SK-N-SH (cell line): ENCODE results near the gene MROH2A. TPM values are rescaled to one million over a fixed set of nuclear protein-coding genes. Genes with fewer than 3 reads are reported as not detected.
"Not testable (repeated sequence)": the region's sequence is repeated elsewhere in the genome, so short reads cannot be mapped to it uniquely, and the experiment has no call there.

ENCODE experiments used
- CTCF ChIA-PET: fragments of 300-600, 350-600 bp; formaldehyde crosslinking; extraction: SDS; loops from one replicate; lab custom pipeline; 2021; lab: Yijun Ruan, JAX
- POLR2A ChIA-PET: fragments of 350-600 bp; sonication (Branson Sonifier 250); formaldehyde crosslinking; extraction: SDS; loops from one replicate; lab custom pipeline; 2020; ENCODE audit warnings: antibody characterized with exemption, inconsistent platforms; lab: Yijun Ruan, JAX
- DNase-seq: peaks from one replicate; pipeline ENCODE4 v3.0.0; 2012
- H2AFZ ChIP-seq: fragments of 200-600 bp; sonication (generic); 2 replicates; pipeline ENCODE4 v1.8.1; 2016; ENCODE audit warnings: antibody characterized with exemption, mild to moderate bottlenecking, low read depth
- H3F3A ChIP-seq: fragments of 200-600 bp; sonication (generic); replicated peaks from 2 replicates; pipeline ENCODE3; 2016; ENCODE audit warnings: antibody characterized with exemption, mild to moderate bottlenecking; ENCODE audit not compliant: insufficient read depth
- H3K27ac ChIP-seq, 2 experiments: fragments of 200-500 bp in 1 of 2; fragments of 200-600 bp in 1 of 2; sonication (Bioruptor generic) in 1 of 2; sonication (generic), shearing (Covaris generic) in 1 of 2; 2 replicates each; pipeline versions ENCODE4 v1.5.1 to v1.6.1; 2014 to 2016; ENCODE audit warnings: low read depth in 2 of 2, inconsistent platforms in 1 of 2, low read length in 1 of 2, mild to moderate bottlenecking in 1 of 2, mixed read lengths in 1 of 2
- H3K27me3 ChIP-seq: fragments of 200-600 bp; sonication (generic), shearing (Covaris generic); 2 replicates; pipeline ENCODE4 v1.6.1; 2016; ENCODE audit warnings: mixed run types; ENCODE audit not compliant: insufficient read depth
- H3K36me3 ChIP-seq, 2 experiments: fragments of 200-500 bp in 1 of 2; fragments of 200-600 bp in 1 of 2; sonication (Bioruptor generic) in 1 of 2; sonication (generic) in 1 of 2; replicated peaks in 1 of 2; 2 replicates each; pipeline versions ENCODE3 to v1.5.1; 2014 to 2016; ENCODE audit warnings: low read length in 1 of 2, mild to moderate bottlenecking in 1 of 2; ENCODE audit not compliant: insufficient read depth in 2 of 2, control insufficient read depth in 1 of 2
- H3K4me1 ChIP-seq, 2 experiments: fragments of 200-500 bp in 1 of 2; fragments of 200-600 bp in 1 of 2; sonication (Bioruptor generic) in 1 of 2; sonication (generic), shearing (Covaris generic) in 1 of 2; 2 replicates each; pipeline versions ENCODE4 v1.5.1 to v1.6.1; 2014 to 2016; ENCODE audit warnings: low read depth in 1 of 2, low read length in 1 of 2, mixed run types in 1 of 2; ENCODE audit not compliant: insufficient read depth in 2 of 2, control insufficient read depth in 1 of 2
- H3K4me2 ChIP-seq: fragments of 200-600 bp; sonication (generic), shearing (Covaris generic); 2 replicates; pipeline ENCODE4 v1.6.1; 2017; ENCODE audit warnings: mixed run types
- H3K4me3 ChIP-seq, 2 experiments: fragments of 200-500 bp in 1 of 2; fragments of 200-600 bp in 1 of 2; sonication (Bioruptor generic) in 1 of 2; sonication (generic), shearing (Covaris generic) in 1 of 2; 2 replicates each; pipeline versions ENCODE4 v1.5.1 to v1.8.1; 2014 to 2016; ENCODE audit warnings: low read depth in 2 of 2, inconsistent platforms in 1 of 2, low read length in 1 of 2, mild to moderate bottlenecking in 1 of 2, mixed read lengths in 1 of 2, moderate library complexity in 1 of 2
- H3K79me2 ChIP-seq: fragments of 200-600 bp; sonication (generic); 2 replicates; pipeline ENCODE4 v1.8.1; 2017; ENCODE audit warnings: mild to moderate bottlenecking; ENCODE audit not compliant: insufficient read depth
- H3K9ac ChIP-seq: fragments of 200-600 bp; sonication (generic); 2 replicates; pipeline ENCODE4 v1.6.1; 2017; ENCODE audit warnings: mixed run types
- H3K9me2 ChIP-seq: fragments of 200-600 bp; sonication (generic); 2 replicates; pipeline ENCODE4 v1.6.1; 2017; ENCODE audit warnings: mixed run types
- H3K9me3 ChIP-seq: fragments of 200-600 bp; sonication (generic); 2 replicates; pipeline ENCODE4 v1.6.1; 2017; ENCODE audit warnings: mixed run types, mild to moderate bottlenecking, moderate library complexity
- H4K20me1 ChIP-seq: fragments of 200-600 bp; sonication (generic); 2 replicates; pipeline ENCODE4 v1.6.1; 2017; ENCODE audit warnings: mild to moderate bottlenecking, mixed run types; ENCODE audit not compliant: insufficient read depth
- GATA2 ChIP-seq: sonication (generic); formaldehyde crosslinking; IDR thresholded peaks from 2 replicates; pipeline ENCODE4 v1.5.0; 2020; ENCODE audit warnings: mild to moderate bottlenecking, missing genetic modification reagents
- MXI1 ChIP-seq: IDR thresholded peaks from 2 replicates; pipeline ENCODE4 v1.6.1; 2012; ENCODE audit warnings: mild to moderate bottlenecking, low read depth, low read length, improper control_type of control experiment
- NFIC ChIP-seq: IDR thresholded peaks from 2 replicates; pipeline ENCODE4 v1.4.0; 2012; ENCODE audit warnings: borderline replicate concordance
- RXRA ChIP-seq: IDR thresholded peaks from 2 replicates; pipeline ENCODE4 v1.4.0; 2012; ENCODE audit warnings: low read depth, mild to moderate bottlenecking, borderline replicate concordance
- SMC3 ChIP-seq: IDR thresholded peaks from 2 replicates; pipeline ENCODE4 v1.6.1; 2012; ENCODE audit warnings: low read depth, low read length, improper control_type of control experiment
- TEAD4 ChIP-seq: IDR thresholded peaks from 2 replicates; pipeline ENCODE4 v1.4.0; 2012; ENCODE audit warnings: mild to moderate bottlenecking, borderline replicate concordance; ENCODE audit not compliant: insufficient read depth
- WGBS: methylation state at CpG from one replicate; pipeline ENCODE4 v1.1.6; 2017; ENCODE audit warnings: low lambda C conversion rate; 5-methylcytosine and 5-hydroxymethylcytosine counted together
- polyA plus RNA-seq, 3 experiments: library from polyadenylated mRNA; depleted of rRNA; stranded (reverse); fragments of >200 nt; gene quantifications; 2 replicates each; pipeline ENCODE4 v1.2.3, GENCODE V29; 2012
- TF ChIP-seq, protein P1 (sequence below): IDR thresholded peaks from 2 replicates; pipeline ENCODE4 v1.4.0; 2012; ENCODE audit warnings: low read depth, borderline replicate concordance
- TF ChIP-seq, protein P2 (sequence below): fragments of 150-350 bp; IDR thresholded peaks from 2 replicates; pipeline ENCODE4 v1.6.1; 2016; ENCODE audit warnings: mild to moderate bottlenecking, low read depth, low read length
- TF ChIP-seq, protein P3 (sequence below): IDR thresholded peaks from 2 replicates; pipeline ENCODE4 v1.6.1; 2012; ENCODE audit warnings: mild to moderate bottlenecking, low read depth, low read length, moderate library complexity
- TF ChIP-seq, protein P4 (sequence below): fragments of 150-350 bp; IDR thresholded peaks from 2 replicates; pipeline ENCODE4 v1.6.1; 2017; ENCODE audit warnings: antibody characterized with exemption, low read length, low read depth, borderline replicate concordance

Gene MROH2A
- polyA plus RNA-seq, 1 of the 3 experiments (the other 2 are of a cell fraction): 0.02 TPM

DNA sequence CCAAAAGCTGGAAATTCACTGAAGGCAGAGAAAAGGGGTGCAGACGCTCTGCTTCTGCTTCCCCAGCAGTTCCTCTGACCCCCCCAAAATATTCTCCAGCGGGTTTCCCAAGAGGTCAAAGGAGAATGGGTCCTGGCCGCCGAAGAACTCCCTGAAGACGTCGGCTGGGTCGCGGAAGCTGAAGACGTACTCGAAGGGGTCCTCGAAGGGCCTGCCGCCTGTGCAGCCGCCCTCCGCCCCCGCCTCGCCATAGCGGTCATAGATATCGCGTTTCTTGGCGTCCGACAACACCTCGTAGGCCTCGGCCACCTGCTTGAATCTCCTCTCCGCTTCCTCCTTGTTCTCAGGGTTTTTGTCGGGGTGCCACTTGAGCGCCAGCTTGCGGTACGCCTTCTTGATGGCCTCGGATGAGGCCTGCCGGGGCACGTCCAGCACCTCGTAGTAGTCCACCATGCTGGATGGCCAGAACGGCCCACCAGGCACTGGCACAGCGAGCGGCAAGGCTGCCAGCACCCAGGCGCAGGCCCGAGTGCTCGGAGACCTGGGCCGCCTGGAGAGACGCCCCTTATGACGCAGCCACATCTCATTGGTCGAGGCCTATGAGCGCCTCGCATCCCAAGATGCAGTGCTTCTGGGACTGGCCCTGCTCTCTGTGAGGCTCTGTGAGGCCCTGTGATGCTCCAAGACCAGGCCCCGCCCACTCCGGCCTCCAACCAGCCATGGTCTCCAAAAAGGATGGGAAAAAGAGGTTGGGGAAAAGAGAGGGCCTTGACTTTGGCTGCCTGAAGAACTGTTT lies 34.5 kb upstream of the MROH2A start:
- Histone ChIP-seq H3K36me3 (no peaks in the 10 kb centered on the region), H3K4me3 (no peak overlapping the region), H3K9me2 (no peaks in the 10 kb centered on the region), H3K27ac (no peak overlapping the region), H4K20me1 (no peaks in the 10 kb centered on the region), H3K79me2 (no peaks in the 10 kb centered on the region), H3K9ac (no peak overlapping the region), H3K27me3 (no peaks in the 10 kb centered on the region; the same call in 1 of the 2 replicates), H3F3A (no peaks in the 10 kb centered on the region), H3K9me3 (no peaks in the 10 kb centered on the region), H3K4me1 (no peaks in the 10 kb centered on the region), H2AFZ (no peak overlapping the region), H3K4me2 (no peak overlapping the region)
- 82% methylated on average over 33 of the region's 46 CpGs for WGBS
- no peak for TF ChIP-seq TEAD4
- TF ChIP-seq SMC3: no peak
- no peak for TF ChIP-seq MXI1
- TF ChIP-seq, protein P1, sequence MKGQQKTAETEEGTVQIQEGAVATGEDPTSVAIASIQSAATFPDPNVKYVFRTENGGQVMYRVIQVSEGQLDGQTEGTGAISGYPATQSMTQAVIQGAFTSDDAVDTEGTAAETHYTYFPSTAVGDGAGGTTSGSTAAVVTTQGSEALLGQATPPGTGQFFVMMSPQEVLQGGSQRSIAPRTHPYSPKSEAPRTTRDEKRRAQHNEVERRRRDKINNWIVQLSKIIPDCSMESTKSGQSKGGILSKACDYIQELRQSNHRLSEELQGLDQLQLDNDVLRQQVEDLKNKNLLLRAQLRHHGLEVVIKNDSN: no peak
- TF ChIP-seq, protein P2, sequence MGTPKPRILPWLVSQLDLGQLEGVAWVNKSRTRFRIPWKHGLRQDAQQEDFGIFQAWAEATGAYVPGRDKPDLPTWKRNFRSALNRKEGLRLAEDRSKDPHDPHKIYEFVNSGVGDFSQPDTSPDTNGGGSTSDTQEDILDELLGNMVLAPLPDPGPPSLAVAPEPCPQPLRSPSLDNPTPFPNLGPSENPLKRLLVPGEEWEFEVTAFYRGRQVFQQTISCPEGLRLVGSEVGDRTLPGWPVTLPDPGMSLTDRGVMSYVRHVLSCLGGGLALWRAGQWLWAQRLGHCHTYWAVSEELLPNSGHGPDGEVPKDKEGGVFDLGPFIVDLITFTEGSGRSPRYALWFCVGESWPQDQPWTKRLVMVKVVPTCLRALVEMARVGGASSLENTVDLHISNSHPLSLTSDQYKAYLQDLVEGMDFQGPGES: no peak
- TF ChIP-seq RXRA: no peak
- no peak for TF ChIP-seq NFIC
- TF ChIP-seq, protein P3, sequence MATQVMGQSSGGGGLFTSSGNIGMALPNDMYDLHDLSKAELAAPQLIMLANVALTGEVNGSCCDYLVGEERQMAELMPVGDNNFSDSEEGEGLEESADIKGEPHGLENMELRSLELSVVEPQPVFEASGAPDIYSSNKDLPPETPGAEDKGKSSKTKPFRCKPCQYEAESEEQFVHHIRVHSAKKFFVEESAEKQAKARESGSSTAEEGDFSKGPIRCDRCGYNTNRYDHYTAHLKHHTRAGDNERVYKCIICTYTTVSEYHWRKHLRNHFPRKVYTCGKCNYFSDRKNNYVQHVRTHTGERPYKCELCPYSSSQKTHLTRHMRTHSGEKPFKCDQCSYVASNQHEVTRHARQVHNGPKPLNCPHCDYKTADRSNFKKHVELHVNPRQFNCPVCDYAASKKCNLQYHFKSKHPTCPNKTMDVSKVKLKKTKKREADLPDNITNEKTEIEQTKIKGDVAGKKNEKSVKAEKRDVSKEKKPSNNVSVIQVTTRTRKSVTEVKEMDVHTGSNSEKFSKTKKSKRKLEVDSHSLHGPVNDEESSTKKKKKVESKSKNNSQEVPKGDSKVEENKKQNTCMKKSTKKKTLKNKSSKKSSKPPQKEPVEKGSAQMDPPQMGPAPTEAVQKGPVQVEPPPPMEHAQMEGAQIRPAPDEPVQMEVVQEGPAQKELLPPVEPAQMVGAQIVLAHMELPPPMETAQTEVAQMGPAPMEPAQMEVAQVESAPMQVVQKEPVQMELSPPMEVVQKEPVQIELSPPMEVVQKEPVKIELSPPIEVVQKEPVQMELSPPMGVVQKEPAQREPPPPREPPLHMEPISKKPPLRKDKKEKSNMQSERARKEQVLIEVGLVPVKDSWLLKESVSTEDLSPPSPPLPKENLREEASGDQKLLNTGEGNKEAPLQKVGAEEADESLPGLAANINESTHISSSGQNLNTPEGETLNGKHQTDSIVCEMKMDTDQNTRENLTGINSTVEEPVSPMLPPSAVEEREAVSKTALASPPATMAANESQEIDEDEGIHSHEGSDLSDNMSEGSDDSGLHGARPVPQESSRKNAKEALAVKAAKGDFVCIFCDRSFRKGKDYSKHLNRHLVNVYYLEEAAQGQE: no peak
- ChIA-PET POLR2A (no interaction called here), CTCF (no interaction called here)
- DNase-seq: no peak

DNA sequence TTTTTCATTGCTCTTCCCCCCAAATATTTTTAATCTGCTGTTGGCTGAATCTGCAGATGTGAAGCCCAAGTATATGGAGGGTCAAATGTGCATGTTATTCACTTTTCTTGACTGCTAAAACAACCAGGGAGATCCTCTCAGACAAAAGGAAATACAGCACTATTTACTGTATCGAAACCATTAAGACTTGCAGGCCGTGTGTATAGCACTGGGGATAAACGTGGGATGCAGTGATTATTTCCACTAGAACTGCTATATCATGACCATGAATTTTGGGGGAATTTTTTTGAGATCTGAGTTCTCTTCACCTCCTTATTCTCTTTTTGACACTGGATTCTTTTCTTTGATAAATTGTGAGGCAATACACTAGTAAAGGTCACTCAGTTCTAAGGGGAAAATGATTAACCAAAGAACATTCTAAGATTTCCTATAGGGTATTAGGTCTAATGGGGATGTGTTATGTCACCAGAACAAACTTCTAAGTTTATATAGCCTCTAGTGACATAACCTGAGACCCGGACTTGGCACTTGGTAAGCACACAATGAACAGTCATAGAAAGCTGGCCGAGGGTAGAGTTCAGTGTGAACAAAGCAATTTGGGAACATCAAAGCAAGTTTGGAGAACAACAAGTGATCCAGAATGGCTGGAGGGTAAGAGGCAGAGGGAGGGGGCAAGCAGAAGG lies 32.9 kb upstream of the MROH2A start:
- no peaks in the 10 kb centered on the region for H4K20me1 ChIP-seq
- no peaks in the 10 kb centered on the region for H3K36me3 ChIP-seq
- H3K4me1 ChIP-seq: no peaks in the 10 kb centered on the region
- no peaks in the 10 kb centered on the region for H3K9me3 ChIP-seq
- WGBS: 28% methylated on average over 5 of the region's 5 CpGs
- H3K27ac ChIP-seq: no peak overlapping the region
- no peak overlapping the region for H3K4me3 ChIP-seq
- no peaks in the 10 kb centered on the region for H3F3A ChIP-seq
- H3K79me2 ChIP-seq: no peaks in the 10 kb centered on the region
- H3K4me2 ChIP-seq: no peak overlapping the region
- POLR2A ChIA-PET: no interaction called here
- no peaks in the 10 kb centered on the region for H3K9me2 ChIP-seq
- H2AFZ ChIP-seq: no peak overlapping the region
- CTCF ChIA-PET: no interaction called here
- no peak overlapping the region for H3K9ac ChIP-seq
- no peak for DNase-seq
- TF ChIP-seq, protein P4, sequence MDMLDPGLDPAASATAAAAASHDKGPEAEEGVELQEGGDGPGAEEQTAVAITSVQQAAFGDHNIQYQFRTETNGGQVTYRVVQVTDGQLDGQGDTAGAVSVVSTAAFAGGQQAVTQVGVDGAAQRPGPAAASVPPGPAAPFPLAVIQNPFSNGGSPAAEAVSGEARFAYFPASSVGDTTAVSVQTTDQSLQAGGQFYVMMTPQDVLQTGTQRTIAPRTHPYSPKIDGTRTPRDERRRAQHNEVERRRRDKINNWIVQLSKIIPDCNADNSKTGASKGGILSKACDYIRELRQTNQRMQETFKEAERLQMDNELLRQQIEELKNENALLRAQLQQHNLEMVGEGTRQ: no peak
- TF ChIP-seq GATA2: no peak
- H3K27me3 ChIP-seq: no peaks in the 10 kb centered on the region; the same call in 1 of the 2 replicates

DNA sequence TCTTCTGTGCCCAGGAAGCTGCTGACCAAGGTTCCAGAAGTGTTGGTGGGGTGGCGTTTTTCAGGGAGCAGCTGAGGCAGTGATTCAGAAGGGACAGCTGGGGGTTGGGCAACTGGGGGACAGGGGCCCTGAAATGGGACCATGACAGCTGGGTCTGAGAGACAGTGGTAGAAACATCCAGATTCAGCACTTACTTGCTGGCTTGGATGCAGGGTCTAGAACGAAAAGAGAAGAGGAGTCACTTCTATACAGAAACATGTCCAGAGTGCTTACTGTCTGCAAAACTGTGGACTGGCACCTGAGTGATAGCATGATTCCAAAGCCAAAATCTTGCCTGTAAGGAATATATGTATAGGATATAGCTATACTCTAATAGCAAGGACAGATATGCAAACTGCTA lies 32.3 kb upstream of the MROH2A start:
- WGBS: 9% methylated on average over 2 of the region's 2 CpGs
- H3K9ac ChIP-seq, H3K79me2 ChIP-seq, H3K27ac ChIP-seq, H3K27me3 ChIP-seq, H3K4me2 ChIP-seq, H3K4me3 ChIP-seq, DNase-seq, H2AFZ ChIP-seq, H3K9me2 ChIP-seq, H3F3A ChIP-seq, H3K36me3 ChIP-seq, POLR2A ChIA-PET, H4K20me1 ChIP-seq, H3K4me1 ChIP-seq, H3K9me3 ChIP-seq: not testable (repeated sequence)
- CTCF ChIA-PET: interaction anchor here (1.9 kb wide), 1 partner anchor 34 kb away, joined by 6 read pairs; no protein-coding TSS in a partner anchor
